PC-9 (cell line): Measurements from ENCODE around the gene CDC26. TPM values are rescaled to one million over a fixed set of nuclear protein-coding genes. Genes with fewer than 3 reads are reported as not detected.

Experiments
- BruUV-seq: library from RNA; stranded (reverse); fragments of 400-500 nt; replicated peaks from 2 replicates; lab custom pipeline; 2021; lab: Mats Ljungman, UMichigan
- CTCF ChIA-PET: fragments of 300-600 bp; sonication (Branson Sonifier 250); formaldehyde crosslinking; loops from one replicate; lab custom pipeline; 2022; ENCODE audit warnings: antibody characterized with exemption; lab: Charles Lee
- POLR2A ChIA-PET: fragments of 300-600 bp; sonication (Branson Sonifier 250); formaldehyde crosslinking; loops from one replicate; lab custom pipeline; 2022; ENCODE audit warnings: antibody characterized with exemption; ENCODE audit not compliant: unreplicated experiment; lab: Charles Lee
- DNase-seq, 2 experiments: peaks; one replicate each; pipeline versions ENCODE4 v3.0.0 to v3.0.0-alpha.2; 2015 to 2022; ENCODE audit warnings: mixed read lengths in 1 of 2
- H2AFZ ChIP-seq: fragments of 200-600 bp; sonication (generic); 2 replicates; pipeline ENCODE4 v1.8.1; 2017; ENCODE audit warnings: antibody characterized with exemption
- H3F3A ChIP-seq: fragments of 200-600 bp; sonication (generic); 2 replicates; pipeline ENCODE4 v1.8.1; 2017; ENCODE audit warnings: antibody characterized with exemption, mild to moderate bottlenecking, low read depth; ENCODE audit not compliant: insufficient read depth
- H3K27ac ChIP-seq: fragments of 200-600 bp; sonication (generic); 2 replicates; pipeline ENCODE4 v1.6.1; 2016; ENCODE audit warnings: mixed run types
- H3K27me3 ChIP-seq: fragments of 200-600 bp; sonication (generic); 2 replicates; pipeline ENCODE4 v1.6.1; 2016; ENCODE audit warnings: low read depth, mixed run types; ENCODE audit not compliant: insufficient read depth
- H3K36me3 ChIP-seq: fragments of 200-600 bp; sonication (generic); 2 replicates; pipeline ENCODE4 v1.6.1; 2016; ENCODE audit warnings: low read depth, mixed run types
- H3K4me1 ChIP-seq: fragments of 200-600 bp; sonication (generic); replicated peaks from 2 replicates; pipeline ENCODE4 v1.6.1; 2016; ENCODE audit warnings: mixed run types; ENCODE audit not compliant: insufficient read depth
- H3K4me2 ChIP-seq: fragments of 200-600 bp; sonication (generic); 2 replicates; pipeline ENCODE4 v1.6.1; 2017; ENCODE audit warnings: mixed run types
- H3K4me3 ChIP-seq: fragments of 200-600 bp; sonication (generic); 2 replicates; pipeline ENCODE4 v1.6.1; 2016; ENCODE audit warnings: mixed run types
- H3K79me2 ChIP-seq: fragments of 200-600 bp; sonication (generic); 2 replicates; pipeline ENCODE4 v1.6.1; 2017; ENCODE audit warnings: low read depth, mixed run types
- H3K9me2 ChIP-seq: fragments of 200-600 bp; sonication (generic); 2 replicates; pipeline ENCODE4 v1.8.1; 2017; ENCODE audit warnings: mild to moderate bottlenecking; ENCODE audit not compliant: insufficient read depth
- H3K9me3 ChIP-seq: fragments of 200-600 bp; sonication (generic); 2 replicates; pipeline ENCODE4 v1.8.1; 2016; ENCODE audit warnings: low read depth; ENCODE audit not compliant: insufficient read depth
- H4K20me1 ChIP-seq: fragments of 200-600 bp; sonication (generic); 2 replicates; pipeline ENCODE4 v1.8.1; 2017; ENCODE audit not compliant: insufficient read depth
- CTCF ChIP-seq: fragments of 200-600 bp; sonication (generic); conservative IDR thresholded peaks from 2 replicates; pipeline ENCODE4 v1.6.1; 2017; ENCODE audit warnings: mixed run types, antibody characterized with exemption, mild to moderate bottlenecking, moderate library complexity
- EZH2 ChIP-seq: fragments of 200-600 bp; sonication (generic); IDR thresholded peaks from 2 replicates; pipeline ENCODE4 v1.8.0; 2017; ENCODE audit warnings: antibody characterized with exemption, low read depth
- intact Hi-C: fragments of 100-400 bp; cut with micrococcal nuclease; formaldehyde crosslinking; loops from one replicate; pipeline ENCODE4 v1.10.0; 2022; ENCODE audit not compliant: unreplicated experiment
- total RNA-seq: library from RNA; stranded (reverse); gene quantifications from 2 replicates; pipeline ENCODE4 v1.2.3, GENCODE V29; 2021

CDC26 gene
- total RNA-seq, 1 experiment from 2014 or later: 43.4 TPM

GRCh38 chr9:113223963-113224362 lies 51.4 kb downstream of the CDC26 start:
- no peaks in the 10 kb centered on the region for H3K9me2 ChIP-seq
- intact Hi-C loops: loop anchor here (5.0 kb wide), 1 partner anchor 358 kb away; no protein-coding TSS in a partner anchor
- no peaks in the 10 kb centered on the region; the same call in 1 of the 2 replicates for H3F3A ChIP-seq
- peak in 1 of 2 experiments; percentile 42 for DNase-seq
- H3K9me3 ChIP-seq: no peaks in the 10 kb centered on the region
- no peak overlapping the region; the same call in 1 of the 2 replicates for H3K4me3 ChIP-seq
- POLR2A ChIA-PET: no interaction called here
- no peaks in the 10 kb centered on the region for H3K27me3 ChIP-seq
- no peak overlapping the region for H2AFZ ChIP-seq
- H3K79me2 ChIP-seq: peaks cover 43% of the 10 kb centered on the region
- TF ChIP-seq EZH2 (no peak), CTCF (no peak)
- no peak overlapping the region for H3K27ac ChIP-seq
- H3K4me1 ChIP-seq: peaks cover 29% of the 10 kb centered on the region
- BruUV-seq: no TSS peak
- peak overlapping the region; percentile 86; the same call in 1 of the 2 replicates for H3K4me2 ChIP-seq
- H3K36me3 ChIP-seq: peaks cover 4% of the 10 kb centered on the region; the same call in 1 of the 2 replicates
- CTCF ChIA-PET: no interaction called here
- no peaks in the 10 kb centered on the region for H4K20me1 ChIP-seq

- CTCF ChIA-PET: no interaction called here
- Histone ChIP-seq H3K4me3 (peak overlapping the region; percentile 79), H4K20me1 (no peaks in the 10 kb centered on the region), H2AFZ (peak overlapping the region; percentile 96; the same call in 1 of the 2 replicates), H3K79me2 (peaks cover 49% of the 10 kb centered on the region), H3K27me3 (no peaks in the 10 kb centered on the region), H3F3A (no peaks in the 10 kb centered on the region; the same call in 1 of the 2 replicates), H3K36me3 (peaks cover 4% of the 10 kb centered on the region; the same call in 1 of the 2 replicates), H3K9me3 (no peaks in the 10 kb centered on the region), H3K27ac (no peak overlapping the region), H3K4me2 (peak overlapping the region; percentile 86), H3K9me2 (no peaks in the 10 kb centered on the region), H3K4me1 (peaks cover 29% of the 10 kb centered on the region)
- POLR2A ChIA-PET: interaction anchor here (0.6 to 1.1 kb wide), 2 partner anchors 56 to 83 kb away, joined by 3 to 7 read pairs; no protein-coding TSS in a partner anchor
- intact Hi-C loops: loop anchor here (5.0 kb wide), 1 partner anchor 360 kb away; no protein-coding TSS in a partner anchor
- TF ChIP-seq CTCF: no peak
- no peak for TF ChIP-seq EZH2
- DNase-seq: no peak
- BruUV-seq: no TSS peak
Measured at GRCh38 chr9:113222482-113222841, 52.9 kb downstream of the CDC26 start.

DNA sequence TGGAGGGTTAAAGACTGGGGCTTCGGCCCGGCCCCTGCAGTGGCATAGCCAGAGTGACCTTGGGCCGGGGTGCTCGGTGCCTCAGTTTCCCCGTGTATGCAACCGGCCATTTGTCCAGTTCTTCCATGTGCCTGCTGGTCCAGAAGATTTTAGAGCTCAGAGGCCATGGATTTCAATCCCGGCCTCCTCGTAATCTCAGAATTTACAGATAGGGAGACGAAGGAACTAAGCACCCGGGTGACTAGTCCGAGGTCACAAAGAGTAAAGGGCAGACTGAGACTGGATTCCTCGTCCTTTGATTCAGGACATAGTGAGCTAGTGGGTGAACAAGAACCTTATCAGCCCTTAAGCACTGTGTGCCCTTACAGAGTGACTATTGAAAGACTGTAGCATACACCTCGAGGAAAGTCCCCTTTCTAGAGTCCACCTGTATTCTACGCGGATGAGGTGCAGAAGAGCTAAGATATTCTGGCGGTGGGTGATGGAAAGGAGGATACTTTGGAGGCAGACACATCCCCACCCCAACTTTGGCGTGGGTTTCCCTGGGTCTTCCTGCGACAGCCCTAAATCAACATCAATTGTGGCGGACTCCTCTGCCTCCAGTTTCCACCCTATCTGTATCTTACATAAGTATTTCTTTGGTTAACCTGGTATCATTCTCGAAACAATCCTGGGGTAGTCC lies 53.4 kb downstream of the CDC26 start:
- intact Hi-C loops: loop anchor here (1.0 to 5.0 kb wide), 4 partner anchors 53 to 360 kb away; partner anchors contain the start of genes C9orf43, CDC26, POLE3 and PRPF4
- Histone ChIP-seq H3K27me3 (no peaks in the 10 kb centered on the region), H3K4me2 (peak overlapping the region; percentile 86), H3K4me3 (peak overlapping the region; percentile 79), H3K79me2 (peaks cover 53% of the 10 kb centered on the region), H3K9me2 (no peaks in the 10 kb centered on the region), H3K27ac (peak overlapping the region; percentile 45), H3K4me1 (peaks cover 29% of the 10 kb centered on the region), H4K20me1 (no peaks in the 10 kb centered on the region), H2AFZ (peak overlapping the region; percentile 96), H3K9me3 (no peaks in the 10 kb centered on the region), H3K36me3 (peaks cover 4% of the 10 kb centered on the region; the same call in 1 of the 2 replicates), H3F3A (no peaks in the 10 kb centered on the region; the same call in 1 of the 2 replicates)
- TF ChIP-seq CTCF (no peak), EZH2 (no peak)
- BruUV-seq: TSS peak; percentile 62
- peak; percentile 5 to 38 for DNase-seq
- POLR2A ChIA-PET: interaction anchor here (0.6 to 1.1 kb wide), 8 partner anchors 53 to 1142 kb away, joined by 3 to 7 read pairs (median 3); partner anchors contain the start of genes CDC26, PRPF4 and WDR31
- CTCF ChIA-PET: interaction anchor here (0.6 to 2.2 kb wide), 3 partner anchors 48 to 88 kb away, joined by 4 to 9 read pairs (median 5); partner anchors contain the start of genes CDC26 and PRPF4
